Adrenal gland (tissue), 5 donors: ENCODE results near the gene PLXNA2.

Source experiments
- CTCF ChIP-seq, 6 experiments: fragments of 450-650 bp in 4 of 6; fragments of 200-600 bp in 2 of 6; sonication (generic) in 1 of 6; IDR thresholded peaks; 1 replicate in 5 of 6; 2 replicates in 1 of 6; pipeline versions ENCODE4 v1.5.1 to v1.8.0; 2016 to 2021; ENCODE audit warnings: antibody characterized with exemption in 6 of 6, mild to moderate bottlenecking in 2 of 6, moderate library complexity in 1 of 6
- POLR2A ChIP-seq, 2 donors: fragments of 450-650 bp; IDR thresholded peaks; one replicate each; pipeline ENCODE4 v1.6.1; 2017; ENCODE audit warnings: antibody characterized with exemption in 2 of 2, mild to moderate bottlenecking in 2 of 2, moderate library complexity in 1 of 2
- donor health status: DM: no; HTN: no; CAD: no.

- TF ChIP-seq CTCF (IDR thresholded peaks at IDR 0.05) (no peak), POLR2A (IDR thresholded peaks at IDR 0.05) (no peak)
Observed at GRCh38 chr1:208043691-208044181, 200.4 kb downstream of the PLXNA2 start.
